ENCODE measurements around the gene ZCCHC8. TPM values are rescaled to one million over a fixed set of nuclear protein-coding genes. Genes with fewer than 3 reads are reported as not detected.

Gene ZCCHC8
- total RNA-seq, 1 donor from 2014 or later, result 27.6 TPM

- Mint-ChIP-seq H3K27ac (ENCODE audit: unreplicated experiment) (no peak overlapping the region), H3K9me3 (ENCODE audit: unreplicated experiment) (no peaks in the 10 kb centered on the region), H3K4me3 (ENCODE audit: unreplicated experiment) (no peak overlapping the region), H3K27me3 (ENCODE audit: unreplicated experiment) (no peaks in the 10 kb centered on the region), H3K4me1 (ENCODE audit: unreplicated experiment) (no peaks in the 10 kb centered on the region), H3K36me3 (ENCODE audit: unreplicated experiment) (no peaks in the 10 kb centered on the region)
- no peak for DNase-seq (ENCODE audit: extremely low spot score, unreplicated experiment)
- TF ChIP-seq CTCF (IDR thresholded peaks at IDR 0.05), result no peak
Measured at GRCh38 chr12:122537021-122537420, 36.3 kb upstream of the ZCCHC8 start.

GRCh38 chr12:122533856-122534255, 33.1 kb upstream of the ZCCHC8 start:
- Mint-ChIP-seq H3K4me1 (ENCODE audit: unreplicated experiment) (no peaks in the 10 kb centered on the region), H3K36me3 (ENCODE audit: unreplicated experiment) (no peaks in the 10 kb centered on the region), H3K27me3 (ENCODE audit: unreplicated experiment) (no peaks in the 10 kb centered on the region), H3K4me3 (ENCODE audit: unreplicated experiment) (no peak overlapping the region), H3K27ac (ENCODE audit: unreplicated experiment) (no peak overlapping the region), H3K9me3 (ENCODE audit: unreplicated experiment) (no peaks in the 10 kb centered on the region)
- no peak for TF ChIP-seq CTCF (IDR thresholded peaks at IDR 0.05)
- no peak for DNase-seq (ENCODE audit: extremely low spot score, unreplicated experiment)

- Mint-ChIP-seq H3K4me1 (ENCODE audit: unreplicated experiment) (peaks cover 8% of the 10 kb centered on the region), H3K27ac (ENCODE audit: unreplicated experiment) (no peak overlapping the region), H3K27me3 (ENCODE audit: unreplicated experiment) (no peaks in the 10 kb centered on the region), H3K36me3 (ENCODE audit: unreplicated experiment) (peaks cover 9% of the 10 kb centered on the region), H3K9me3 (ENCODE audit: unreplicated experiment) (no peaks in the 10 kb centered on the region), H3K4me3 (ENCODE audit: unreplicated experiment) (no peak overlapping the region)
- no peak for DNase-seq (ENCODE audit: extremely low spot score, unreplicated experiment)
- no peak for TF ChIP-seq CTCF (IDR thresholded peaks at IDR 0.05)
Measured at GRCh38 chr12:122528992-122529391, 28.3 kb upstream of the ZCCHC8 start.

- Mint-ChIP-seq H3K36me3 (ENCODE audit: unreplicated experiment) (peaks cover 9% of the 10 kb centered on the region), H3K4me3 (ENCODE audit: unreplicated experiment) (no peak overlapping the region), H3K4me1 (ENCODE audit: unreplicated experiment) (peaks cover 12% of the 10 kb centered on the region), H3K9me3 (ENCODE audit: unreplicated experiment) (no peaks in the 10 kb centered on the region), H3K27ac (ENCODE audit: unreplicated experiment) (no peak overlapping the region), H3K27me3 (ENCODE audit: unreplicated experiment) (no peaks in the 10 kb centered on the region)
- no peak for TF ChIP-seq CTCF (IDR thresholded peaks at IDR 0.05)
- no peak for DNase-seq (ENCODE audit: extremely low spot score, unreplicated experiment)
Measured at GRCh38 chr12:122528582-122528981, 27.9 kb upstream of the ZCCHC8 start.

- TF ChIP-seq CTCF (IDR thresholded peaks at IDR 0.05), result no peak
- Mint-ChIP-seq H3K9me3 (ENCODE audit: unreplicated experiment) (no peaks in the 10 kb centered on the region), H3K27me3 (ENCODE audit: unreplicated experiment) (no peaks in the 10 kb centered on the region), H3K36me3 (ENCODE audit: unreplicated experiment) (peaks cover 9% of the 10 kb centered on the region), H3K4me1 (ENCODE audit: unreplicated experiment) (peaks cover 21% of the 10 kb centered on the region), H3K27ac (ENCODE audit: unreplicated experiment) (no peak overlapping the region), H3K4me3 (ENCODE audit: unreplicated experiment) (no peak overlapping the region)
- DNase-seq (ENCODE audit: extremely low spot score, unreplicated experiment), result no peak
Measured at GRCh38 chr12:122527478-122527944, 26.8 kb upstream of the ZCCHC8 start.
